Astrocyte (in vitro differentiated cells and primary cell): ENCODE results near the gene FHAD1. TPM values are rescaled to one million over a fixed set of nuclear protein-coding genes. Genes with fewer than 3 reads are reported as not detected.

Experiments
- DNase-seq: peaks from one replicate; pipeline ENCODE4 v3.0.0-alpha.2; 2010; ENCODE audit warnings: low read depth
- FAIRE-seq: peaks from 2 replicates; lab custom pipeline; 2011; peaks lifted over from hg19 to GRCh38; lab: Jason Lieb, UNC
- H2AFZ ChIP-seq: 2 replicates; pipeline ENCODE4 v1.6.0; 2012; ENCODE audit warnings: low read depth, low read length, inconsistent platforms
- H3K27ac ChIP-seq: 2 replicates; pipeline ENCODE4 v1.5.1; 2011; ENCODE audit warnings: low read depth, low read length, inconsistent platforms
- H3K27me3 ChIP-seq: 2 replicates; pipeline ENCODE4 v1.6.0; 2011; ENCODE audit warnings: low read length, inconsistent platforms; ENCODE audit not compliant: insufficient read depth
- H3K36me3 ChIP-seq: 2 replicates; pipeline ENCODE4 v1.5.1; 2011; ENCODE audit warnings: low read length, inconsistent platforms; ENCODE audit not compliant: insufficient read depth
- H3K4me1 ChIP-seq: 2 replicates; pipeline ENCODE4 v1.5.1; 2011; ENCODE audit warnings: low read length, inconsistent platforms; ENCODE audit not compliant: insufficient read depth
- H3K4me2 ChIP-seq: 2 replicates; pipeline ENCODE4 v1.6.0; 2012; ENCODE audit warnings: low read length, inconsistent platforms
- H3K4me3 ChIP-seq: 2 replicates; pipeline ENCODE4 v1.5.1; 2011; ENCODE audit warnings: low read depth, mild to moderate bottlenecking, low read length, inconsistent platforms; ENCODE audit not compliant: insufficient read depth
- H3K79me2 ChIP-seq: 2 replicates; pipeline ENCODE4 v1.6.0; 2012; ENCODE audit warnings: mild to moderate bottlenecking, low read length, inconsistent platforms; ENCODE audit not compliant: insufficient read depth
- H3K9ac ChIP-seq: 2 replicates; pipeline ENCODE4 v1.6.0; 2012; ENCODE audit warnings: mild to moderate bottlenecking, low read length, inconsistent platforms
- H3K9me3 ChIP-seq: 2 replicates; pipeline ENCODE4 v1.5.1; 2012; ENCODE audit warnings: low read depth, mild to moderate bottlenecking, low read length, inconsistent platforms; ENCODE audit not compliant: insufficient read depth
- H4K20me1 ChIP-seq: 2 replicates; pipeline ENCODE4 v1.6.0; 2012; ENCODE audit warnings: low read length, inconsistent platforms; ENCODE audit not compliant: insufficient read depth
- H3K27ac Mint-ChIP-seq: one replicate; pipeline ENCODE4 v1.8.0; 2021; ENCODE audit warnings: mild to moderate bottlenecking, mixed read lengths; ENCODE audit not compliant: unreplicated experiment
- H3K27me3 Mint-ChIP-seq: one replicate; pipeline ENCODE4 v1.8.0; 2021; ENCODE audit warnings: low read depth, mixed read lengths; ENCODE audit not compliant: unreplicated experiment
- H3K36me3 Mint-ChIP-seq: one replicate; pipeline ENCODE4 v1.8.0; 2021; ENCODE audit warnings: low read depth, mixed read lengths; ENCODE audit not compliant: unreplicated experiment
- H3K4me1 Mint-ChIP-seq: one replicate; pipeline ENCODE4 v1.8.0; 2021; ENCODE audit warnings: low read depth, mixed read lengths; ENCODE audit not compliant: unreplicated experiment
- H3K4me3 Mint-ChIP-seq: one replicate; pipeline ENCODE4 v1.8.0; 2021; ENCODE audit warnings: mild to moderate bottlenecking, moderate library complexity, mixed read lengths; ENCODE audit not compliant: unreplicated experiment
- H3K9me3 Mint-ChIP-seq: one replicate; pipeline ENCODE4 v1.8.0; 2021; ENCODE audit warnings: mild to moderate bottlenecking, mixed read lengths; ENCODE audit not compliant: unreplicated experiment
- CTCF ChIP-seq: IDR thresholded peaks from 2 replicates; pipeline ENCODE4 v1.5.1; 2011; ENCODE audit warnings: low read depth, mild to moderate bottlenecking, inconsistent platforms, low read length, moderate library complexity; ENCODE audit not compliant: insufficient read depth
- EZH2 ChIP-seq: IDR thresholded peaks from 2 replicates; pipeline ENCODE4 v1.6.1; 2012; ENCODE audit warnings: mild to moderate bottlenecking, low read length, inconsistent platforms; ENCODE audit not compliant: insufficient read depth
- total RNA-seq: library from RNA; stranded (reverse); gene quantifications from 2 replicates; pipeline ENCODE4 v1.2.1, GENCODE V29; 2021

Gene FHAD1
- total RNA-seq, 1 donor from 2014 or later = 0.25 TPM

GRCh38 chr1:15325375-15326085, 78.5 kb downstream of the FHAD1 start:
- no peak overlapping the region for H3K27ac ChIP-seq
- no peak for DNase-seq
- no peak overlapping the region for H3K4me3 Mint-ChIP-seq
- H3K79me2 ChIP-seq = no peaks in the 10 kb centered on the region
- TF ChIP-seq EZH2 (no peak), CTCF (no peak)
- peaks cover 14% of the 10 kb centered on the region for H3K27me3 ChIP-seq
- H3K4me3 ChIP-seq = no peak overlapping the region
- H3K9me3 ChIP-seq = no peaks in the 10 kb centered on the region
- no peak overlapping the region for H3K9ac ChIP-seq
- FAIRE-seq = no peak
- no peaks in the 10 kb centered on the region for H3K36me3 Mint-ChIP-seq
- H4K20me1 ChIP-seq = no peaks in the 10 kb centered on the region
- H3K4me2 ChIP-seq = no peak overlapping the region
- H3K27ac Mint-ChIP-seq = no peak overlapping the region
- H3K27me3 Mint-ChIP-seq = peaks cover 18% of the 10 kb centered on the region
- H3K9me3 Mint-ChIP-seq = peaks cover 2% of the 10 kb centered on the region
- H3K36me3 ChIP-seq = no peaks in the 10 kb centered on the region
- H2AFZ ChIP-seq = no peak overlapping the region
- H3K4me1 ChIP-seq = peaks cover 18% of the 10 kb centered on the region
- peaks cover 11% of the 10 kb centered on the region for H3K4me1 Mint-ChIP-seq

GRCh38 chr1:15326691-15327588, 79.9 kb downstream of the FHAD1 start:
- H3K4me2 ChIP-seq = peak overlapping the region; percentile 31
- H3K27ac Mint-ChIP-seq = no peak overlapping the region
- no peak overlapping the region for H3K27ac ChIP-seq

More at GRCh38 chr1:15326691-15327588, 79.9 kb downstream of the FHAD1 start:
- no peaks in the 10 kb centered on the region for H3K9me3 Mint-ChIP-seq
- TF ChIP-seq EZH2 = no peak
- no peak for TF ChIP-seq CTCF
- H4K20me1 ChIP-seq = no peaks in the 10 kb centered on the region
- H3K27me3 ChIP-seq = peaks cover 15% of the 10 kb centered on the region
- no peak overlapping the region for H3K9ac ChIP-seq
- H3K79me2 ChIP-seq = no peaks in the 10 kb centered on the region
- H3K4me3 Mint-ChIP-seq = no peak overlapping the region
- FAIRE-seq (peak; percentile 17), DNase-seq (peak; percentile 85)
- H3K27me3 Mint-ChIP-seq = peaks cover 25% of the 10 kb centered on the region
- H3K36me3 Mint-ChIP-seq = no peaks in the 10 kb centered on the region
- H3K9me3 ChIP-seq = no peaks in the 10 kb centered on the region
- no peaks in the 10 kb centered on the region for H3K36me3 ChIP-seq
- no peak overlapping the region for H2AFZ ChIP-seq
- H3K4me3 ChIP-seq = no peak overlapping the region
- H3K4me1 Mint-ChIP-seq = peaks cover 11% of the 10 kb centered on the region
- H3K4me1 ChIP-seq = peaks cover 18% of the 10 kb centered on the region
